Measurements from ENCODE around the gene KRABD2.

DNA sequence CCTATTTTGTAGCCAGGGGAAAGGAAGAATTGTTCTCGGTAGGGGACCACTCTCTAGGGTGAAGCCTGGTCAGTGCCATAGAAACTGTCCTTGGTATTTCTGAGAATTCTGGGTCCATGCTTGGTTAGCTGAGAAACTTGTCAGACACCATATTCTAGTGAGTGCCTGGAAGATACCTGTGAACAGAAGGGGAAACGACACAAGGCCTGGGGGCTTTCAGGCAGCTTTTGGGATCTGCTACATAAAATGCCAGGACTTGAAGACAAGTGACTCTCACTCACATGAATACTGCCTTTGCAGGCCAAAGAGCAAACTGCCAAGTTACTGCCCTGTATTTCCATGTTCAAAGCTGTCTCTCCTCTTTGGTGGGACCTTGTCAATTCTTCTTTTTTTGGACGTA is 18.6 kb downstream of the KRABD2 start:
- TF ChIP-seq, protein P1, sequence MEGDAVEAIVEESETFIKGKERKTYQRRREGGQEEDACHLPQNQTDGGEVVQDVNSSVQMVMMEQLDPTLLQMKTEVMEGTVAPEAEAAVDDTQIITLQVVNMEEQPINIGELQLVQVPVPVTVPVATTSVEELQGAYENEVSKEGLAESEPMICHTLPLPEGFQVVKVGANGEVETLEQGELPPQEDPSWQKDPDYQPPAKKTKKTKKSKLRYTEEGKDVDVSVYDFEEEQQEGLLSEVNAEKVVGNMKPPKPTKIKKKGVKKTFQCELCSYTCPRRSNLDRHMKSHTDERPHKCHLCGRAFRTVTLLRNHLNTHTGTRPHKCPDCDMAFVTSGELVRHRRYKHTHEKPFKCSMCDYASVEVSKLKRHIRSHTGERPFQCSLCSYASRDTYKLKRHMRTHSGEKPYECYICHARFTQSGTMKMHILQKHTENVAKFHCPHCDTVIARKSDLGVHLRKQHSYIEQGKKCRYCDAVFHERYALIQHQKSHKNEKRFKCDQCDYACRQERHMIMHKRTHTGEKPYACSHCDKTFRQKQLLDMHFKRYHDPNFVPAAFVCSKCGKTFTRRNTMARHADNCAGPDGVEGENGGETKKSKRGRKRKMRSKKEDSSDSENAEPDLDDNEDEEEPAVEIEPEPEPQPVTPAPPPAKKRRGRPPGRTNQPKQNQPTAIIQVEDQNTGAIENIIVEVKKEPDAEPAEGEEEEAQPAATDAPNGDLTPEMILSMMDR (IDR thresholded peaks at IDR 0.05), result no peak
- TF ChIP-seq POLR2A (IDR thresholded peaks at IDR 0.05), result no peak

All from Peyer's patch (tissue), 4 donors.